ENCODE results near the gene PLEKHA3. TPM values are rescaled to one million over a fixed set of nuclear protein-coding genes. Genes with fewer than 3 reads are reported as not detected.

The PLEKHA3 gene
- total RNA-seq, 1 experiment from 2014 or later = 25.9 TPM

GRCh38 chr2:178526256-178526655 lies 46.0 kb downstream of the PLEKHA3 start:
- H2BK20ac ChIP-seq (ENCODE audit: low read depth, low read length, poor library complexity, severe bottlenecking) = no peak overlapping the region
- DNase-seq = no peak
- H3K23me2 ChIP-seq (ENCODE audit: insufficient read length, low read depth, low read length, poor library complexity, severe bottlenecking) = peaks cover 8% of the 10 kb centered on the region
- no peak overlapping the region for H2BK120ac ChIP-seq (ENCODE audit: low read depth, low read length, poor library complexity, severe bottlenecking)
- TF ChIP-seq CTCF (conservative IDR thresholded peaks at IDR 0.05) = no peak
- no peak overlapping the region for H2BK5ac ChIP-seq (ENCODE audit: insufficient read length, low read length)
- no peak overlapping the region for H4K91ac ChIP-seq (ENCODE audit: insufficient read length, low read depth, low read length)
- peaks cover 1% of the 10 kb centered on the region for H3K79me1 ChIP-seq (ENCODE audit: insufficient read depth, low read depth, low read length, poor library complexity, severe bottlenecking)
- H3K23ac ChIP-seq (ENCODE audit: insufficient read length, low read depth, low read length) = no peak overlapping the region
- no peak overlapping the region for H3K14ac ChIP-seq (ENCODE audit: insufficient read depth, low read length)
- H3K9ac ChIP-seq (ENCODE audit: extremely low read depth, insufficient read length, low read length) = no peak overlapping the region
- Mint-ChIP-seq H3K27ac (no peak overlapping the region), H3K36me3 (ENCODE audit: insufficient read depth in 1 of 3, low read depth in 3 of 3) (peaks cover 0 to 10% (median under 1%) of the 10 kb centered on the region in 3 experiments; a peak in 5 of 7 replicates), H3K9me3 (no peaks in the 10 kb centered on the region), H3K27me3 (ENCODE audit: low read depth) (no peaks in the 10 kb centered on the region), H3K4me1 (peaks cover 4 to 12% of the 10 kb centered on the region in 2 experiments; a peak in 3 of 4 replicates), H3K4me3 (no peak overlapping the region)
- no peak overlapping the region for H2AK5ac ChIP-seq (ENCODE audit: insufficient read length, low read length)
- no peak overlapping the region for H3K56ac ChIP-seq (ENCODE audit: insufficient read length, low read depth, low read length)
- H3K27ac ChIP-seq (ENCODE audit: insufficient read length, low read depth, low read length) = no peak overlapping the region
- no peaks in the 10 kb centered on the region for H3K4me1 ChIP-seq (ENCODE audit: insufficient read depth, low read length)
- no peak overlapping the region for H2BK15ac ChIP-seq (ENCODE audit: low read depth, low read length)
- H4K8ac ChIP-seq (replicated peaks; ENCODE audit: insufficient read length, low read depth, low read length) = no peak overlapping the region
- no peaks in the 10 kb centered on the region for H3K9me3 ChIP-seq (ENCODE audit: control insufficient read depth, low read depth, low read length)
- H2BK12ac ChIP-seq (ENCODE audit: insufficient read length, low read depth, low read length) = no peak overlapping the region
- peaks cover 12% of the 10 kb centered on the region; the same call in 1 of the 2 replicates for H3K79me2 ChIP-seq (ENCODE audit: insufficient read depth, low read length)
- H3T11ph ChIP-seq (ENCODE audit: low read length) = no peak overlapping the region
- no peaks in the 10 kb centered on the region; the same call in 1 of the 2 replicates for H3K27me3 ChIP-seq (ENCODE audit: insufficient read depth, low read length)
- no peak overlapping the region for H3K4ac ChIP-seq (ENCODE audit: low read depth, low read length)
- no peak overlapping the region for H4K5ac ChIP-seq (ENCODE audit: insufficient read length, low read depth, low read length)
- H2AFZ ChIP-seq (ENCODE audit: low read length) = no peak overlapping the region
- no peak overlapping the region for H3K4me2 ChIP-seq (ENCODE audit: insufficient read depth, insufficient read length, low read length)
- H4K20me1 ChIP-seq (ENCODE audit: control insufficient read depth, insufficient read depth, insufficient read length) = no peaks in the 10 kb centered on the region
- no peak overlapping the region for H3K18ac ChIP-seq (ENCODE audit: insufficient read length, low read depth, low read length)
- WGBS (ENCODE audit: extremely low coverage, insufficient read length, low lambda C conversion rate) = no CpG with 5 or more reads among the region's 4 CpGs

Measured in H9 (cell line).